Measurements from ENCODE around the gene NFKBIE.

- TF ChIP-seq POLR2AphosphoS5 (IDR thresholded peaks at IDR 0.05; ENCODE audit: low read depth) (no peak), CTCF (conservative IDR thresholded peaks at IDR 0.05; ENCODE audit: low read depth in 2 of 2) (no peak), REST (IDR thresholded peaks at IDR 0.05; ENCODE audit: unreplicated experiment) (no peak), EZH2 (IDR thresholded peaks at IDR 0.05; ENCODE audit: low read depth, unreplicated experiment) (no peak), CREB1 (CRISPR knock-in tag; IDR thresholded peaks at IDR 0.05; ENCODE audit: low read depth) (no peak), ETS1 (IDR thresholded peaks at IDR 0.05) (no peak)
These were observed 32.4 kb downstream of the NFKBIE start for GRCh38 chr6:44232676-44233566.

All from GM23338 (cell line).